Endothelial cell of umbilical vein (primary cell): Measurements from ENCODE around the gene CRB1. TPM values are rescaled to one million over a fixed set of nuclear protein-coding genes. Genes with fewer than 3 reads are reported as not detected.

Source experiments
- BruUV-seq: library from RNA; stranded (reverse); fragments of 400-500 nt; replicated peaks from 2 replicates; lab custom pipeline; 2021; lab: Mats Ljungman, UMichigan
- CTCF ChIA-PET: fragments of 300-600, 350-600 bp; sonication (Branson Sonifier 250); formaldehyde crosslinking; loops from one replicate; lab custom pipeline; 2021; ENCODE audit warnings: antibody characterized with exemption, inconsistent platforms; lab: Charles Lee
- POLR2A ChIA-PET: fragments of 300-600, 350-600 bp; sonication (Branson Sonifier 250); formaldehyde crosslinking; loops from one replicate; lab custom pipeline; 2021; ENCODE audit warnings: antibody characterized with exemption, inconsistent platforms; lab: Charles Lee
- DNase-seq: peaks from one replicate; pipeline ENCODE4 v3.0.0-alpha.2; 2011; ENCODE audit warnings: low read depth, low spot score
- FAIRE-seq: peaks from 2 replicates; lab custom pipeline; 2011; peaks lifted over from hg19 to GRCh38; lab: Jason Lieb, UNC
- H2AFZ ChIP-seq: 2 replicates; pipeline ENCODE4 v1.6.0; 2012; ENCODE audit warnings: low read depth, low read length, control low read depth, inconsistent platforms
- H3K27ac ChIP-seq: 2 replicates; pipeline ENCODE4 v1.5.1; 2011; ENCODE audit warnings: low read depth, mild to moderate bottlenecking, control low read depth, low read length, moderate library complexity; ENCODE audit not compliant: insufficient read depth
- H3K27me3 ChIP-seq, 2 experiments: 2 replicates each; pipeline versions ENCODE4 v1.6.0 to v1.6.1; 2011; ENCODE audit warnings: low read length in 2 of 2, mixed read lengths in 1 of 2; ENCODE audit not compliant: control insufficient read depth in 2 of 2, insufficient read depth in 2 of 2
- H3K36me3 ChIP-seq, 2 experiments: 2 replicates in 1 of 2; 3 replicates in 1 of 2; pipeline ENCODE4 v1.5.1; 2011; ENCODE audit warnings: low read length in 2 of 2, mild to moderate bottlenecking in 1 of 2, moderate library complexity in 1 of 2; ENCODE audit not compliant: control insufficient read depth in 2 of 2, insufficient read depth in 2 of 2; ENCODE audit errors: extremely low read depth in 1 of 2
- H3K4me1 ChIP-seq: 3 replicates; pipeline ENCODE4 v1.5.1; 2011; ENCODE audit warnings: mild to moderate bottlenecking, low read length; ENCODE audit not compliant: control insufficient read depth, insufficient read depth; ENCODE audit errors: extremely low read depth
- H3K4me2 ChIP-seq: 2 replicates; pipeline ENCODE4 v1.6.1; 2011; ENCODE audit warnings: low read length, control low read depth, mixed read lengths; ENCODE audit not compliant: insufficient read depth
- H3K4me3 ChIP-seq, 3 experiments: fragments of 200-600 bp in 1 of 3; sonication (generic), shearing (Covaris generic) in 1 of 3; replicated peaks in 1 of 3; 2 replicates each; pipeline ENCODE4 v1.5.1; 2011 to 2016; ENCODE audit warnings: control low read depth in 3 of 3, low read length in 3 of 3, mild to moderate bottlenecking in 2 of 3, inconsistent platforms in 1 of 3, low read depth in 1 of 3, moderate library complexity in 1 of 3; ENCODE audit not compliant: insufficient read depth in 1 of 3
- H3K79me2 ChIP-seq: 2 replicates; pipeline ENCODE4 v1.6.0; 2012; ENCODE audit warnings: low read length, inconsistent platforms; ENCODE audit not compliant: control insufficient read depth, insufficient read depth
- H3K9ac ChIP-seq: replicated peaks from 2 replicates; pipeline ENCODE3; 2011; ENCODE audit warnings: low read length, control low read depth; ENCODE audit not compliant: insufficient read depth; ENCODE audit errors: extremely low read depth
- H3K9me1 ChIP-seq: replicated peaks from 3 replicates; pipeline ENCODE4 v1.6.0; 2011; ENCODE audit warnings: mild to moderate bottlenecking, low read length; ENCODE audit not compliant: control insufficient read depth, insufficient read depth; ENCODE audit errors: extremely low read depth
- H3K9me3 ChIP-seq: replicated peaks from 2 replicates; pipeline ENCODE4 v1.5.1; 2012; ENCODE audit warnings: low read length, inconsistent platforms; ENCODE audit not compliant: control insufficient read depth, insufficient read depth
- H4K20me1 ChIP-seq: replicated peaks from 2 replicates; pipeline ENCODE3; 2011; ENCODE audit warnings: mild to moderate bottlenecking, low read length; ENCODE audit not compliant: control insufficient read depth, insufficient read depth; ENCODE audit errors: extremely low read depth
- FOS ChIP-seq: IDR thresholded peaks from 2 replicates; pipeline ENCODE4 v1.6.1; 2011; ENCODE audit warnings: mild to moderate bottlenecking, low read length, moderate library complexity, borderline replicate concordance; ENCODE audit not compliant: insufficient read depth
- JUN ChIP-seq: IDR thresholded peaks from 2 replicates; pipeline ENCODE4 v1.6.1; 2011; ENCODE audit warnings: borderline replicate concordance, low read depth; ENCODE audit not compliant: insufficient read length, insufficient read depth
- MYC ChIP-seq: IDR thresholded peaks from one replicate; pipeline ENCODE4 v1.6.1; 2011; ENCODE audit warnings: mild to moderate bottlenecking, low read depth, low read length
- dilution Hi-C: fragments of 300-500 bp; cut with MboI; formaldehyde crosslinking; loops from one replicate; pipeline ENCODE4 v1.15.0; 2019; ENCODE audit warnings: low sequenced_read_pairs; ENCODE audit not compliant: extremely low pct_ligation_motif_present
- intact Hi-C: fragments of 100-400 bp; cut with micrococcal nuclease; formaldehyde crosslinking; loops from one replicate; pipeline ENCODE4 v1.10.0; 2022
- polyA plus RNA-seq, 4 experiments: library from polyadenylated mRNA; depleted of rRNA in 3 of 4; stranded (reverse) in 3 of 4; unstranded in 1 of 4; fragments of >200 nt; gene quantifications; 2 replicates each; pipeline versions ENCODE4 v1.2.1 to v1.2.3, GENCODE V29; 2011 to 2012; ENCODE audit warnings: missing spikeins in 1 of 4
- total RNA-seq: library from RNA; stranded (reverse); gene quantifications from 2 replicates; pipeline ENCODE4 v1.2.3, GENCODE V29; 2021
- TF ChIP-seq, protein P1 (sequence below), 2 donors: IDR thresholded peaks; 1 replicate in 1 of 2; 2 replicates in 1 of 2; pipeline ENCODE4 v1.5.1; 2011; ENCODE audit warnings: low read length in 2 of 2, mild to moderate bottlenecking in 2 of 2, moderate library complexity in 2 of 2, control low read depth in 1 of 2, inconsistent platforms in 1 of 2, low read depth in 1 of 2; ENCODE audit not compliant: insufficient read depth in 1 of 2; ENCODE audit errors: extremely low read depth in 1 of 2
- TF ChIP-seq, protein P2 (sequence below): IDR thresholded peaks from 2 replicates; pipeline ENCODE4 v1.6.1; 2011; ENCODE audit not compliant: insufficient read depth, insufficient read length

CRB1 gene
- total and polyA plus RNA-seq, 2 donors (not counting 3 experiments of a cell fraction or from before 2014, with no cell fraction given), result not detected

DNA sequence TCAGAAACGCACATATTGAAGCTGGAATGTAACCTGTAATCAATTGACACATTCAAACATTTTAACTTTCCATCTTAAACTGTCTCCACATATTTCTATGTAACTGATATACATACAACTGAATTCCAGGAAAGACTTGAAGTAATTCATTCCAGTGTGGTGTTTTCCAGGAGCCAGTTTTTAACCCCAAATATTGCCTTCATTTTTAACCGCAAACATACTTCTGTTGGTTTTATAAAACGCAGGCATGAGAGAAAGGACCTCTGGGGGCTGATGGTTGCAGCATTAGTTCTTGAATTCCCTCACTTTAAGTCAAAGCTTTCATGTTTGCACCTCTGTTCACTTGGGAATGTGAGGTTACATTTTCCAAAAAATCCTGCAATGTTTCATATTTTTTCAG, 204.1 kb downstream of the CRB1 start:
- Histone ChIP-seq H3K4me3 (no peak overlapping the region), H3K27ac (no peak overlapping the region), H4K20me1 (no peaks in the 10 kb centered on the region), H3K27me3 (no peaks in the 10 kb centered on the region), H3K36me3 (no peaks in the 10 kb centered on the region), H3K9me1 (no peaks in the 10 kb centered on the region), H3K4me2 (no peak overlapping the region), H3K9ac (no peak overlapping the region), H3K79me2 (no peaks in the 10 kb centered on the region), H3K4me1 (no peaks in the 10 kb centered on the region), H2AFZ (no peak overlapping the region), H3K9me3 (no peaks in the 10 kb centered on the region)
- FAIRE-seq (no peak), DNase-seq (no peak)
- TF ChIP-seq, protein P1, sequence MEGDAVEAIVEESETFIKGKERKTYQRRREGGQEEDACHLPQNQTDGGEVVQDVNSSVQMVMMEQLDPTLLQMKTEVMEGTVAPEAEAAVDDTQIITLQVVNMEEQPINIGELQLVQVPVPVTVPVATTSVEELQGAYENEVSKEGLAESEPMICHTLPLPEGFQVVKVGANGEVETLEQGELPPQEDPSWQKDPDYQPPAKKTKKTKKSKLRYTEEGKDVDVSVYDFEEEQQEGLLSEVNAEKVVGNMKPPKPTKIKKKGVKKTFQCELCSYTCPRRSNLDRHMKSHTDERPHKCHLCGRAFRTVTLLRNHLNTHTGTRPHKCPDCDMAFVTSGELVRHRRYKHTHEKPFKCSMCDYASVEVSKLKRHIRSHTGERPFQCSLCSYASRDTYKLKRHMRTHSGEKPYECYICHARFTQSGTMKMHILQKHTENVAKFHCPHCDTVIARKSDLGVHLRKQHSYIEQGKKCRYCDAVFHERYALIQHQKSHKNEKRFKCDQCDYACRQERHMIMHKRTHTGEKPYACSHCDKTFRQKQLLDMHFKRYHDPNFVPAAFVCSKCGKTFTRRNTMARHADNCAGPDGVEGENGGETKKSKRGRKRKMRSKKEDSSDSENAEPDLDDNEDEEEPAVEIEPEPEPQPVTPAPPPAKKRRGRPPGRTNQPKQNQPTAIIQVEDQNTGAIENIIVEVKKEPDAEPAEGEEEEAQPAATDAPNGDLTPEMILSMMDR (IDR thresholded peaks at IDR 0.05; ENCODE audit: extremely low read depth in 1 of 2, insufficient read depth in 1 of 2, low read depth in 1 of 2, low read length in 2 of 2), result no peak
- no TSS peak for BruUV-seq
- ChIA-PET POLR2A (no interaction called here), CTCF (interaction anchor here (0.8 kb wide), 1 partner anchor 8 kb away, joined by 5 read pairs; no protein-coding TSS in a partner anchor)
- intact Hi-C loops, result no loop called here
- dilution Hi-C loops, result no loop called here

DNA sequence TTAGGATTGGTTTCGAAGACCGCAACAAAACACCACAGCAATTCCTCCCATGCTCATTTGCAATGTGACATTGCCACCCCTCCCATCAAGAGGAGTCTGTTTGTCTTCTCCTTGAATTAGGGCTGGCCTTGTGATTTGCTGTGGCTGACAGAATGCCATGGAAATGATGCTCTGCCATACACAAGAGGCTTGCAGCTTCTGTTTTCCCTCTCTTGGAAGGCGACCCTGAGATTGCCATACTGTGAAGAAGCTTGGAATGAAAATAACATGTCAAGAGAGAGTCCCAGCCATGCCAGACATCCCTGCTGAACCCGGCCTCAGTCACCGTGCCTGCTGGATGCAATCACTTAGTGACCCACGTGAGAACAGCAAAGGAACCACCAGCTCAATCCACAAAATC, 212.4 kb downstream of the CRB1 start:
- Histone ChIP-seq H3K36me3 (no peaks in the 10 kb centered on the region), H3K9ac (no peak overlapping the region), H3K4me1 (no peaks in the 10 kb centered on the region), H3K9me3 (no peaks in the 10 kb centered on the region), H3K27ac (no peak overlapping the region), H3K9me1 (no peaks in the 10 kb centered on the region), H2AFZ (no peak overlapping the region), H3K4me3 (no peak overlapping the region), H3K4me2 (no peak overlapping the region), H3K79me2 (no peaks in the 10 kb centered on the region), H3K27me3 (no peaks in the 10 kb centered on the region), H4K20me1 (no peaks in the 10 kb centered on the region)
- TF ChIP-seq, protein P1 (IDR thresholded peaks at IDR 0.05; ENCODE audit: extremely low read depth in 1 of 2, insufficient read depth in 1 of 2, low read depth in 1 of 2, low read length in 2 of 2), result no peak
- TF ChIP-seq MYC (no peak), FOS (no peak), JUN (no peak)
- TF ChIP-seq, protein P2, sequence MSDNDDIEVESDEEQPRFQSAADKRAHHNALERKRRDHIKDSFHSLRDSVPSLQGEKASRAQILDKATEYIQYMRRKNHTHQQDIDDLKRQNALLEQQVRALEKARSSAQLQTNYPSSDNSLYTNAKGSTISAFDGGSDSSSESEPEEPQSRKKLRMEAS, result no peak
- DNase-seq, result no peak
- intact Hi-C loops, result no loop called here
- ChIA-PET POLR2A (no interaction called here), CTCF (interaction anchor here (1.2 kb wide), 1 partner anchor 12 kb away, joined by 3 read pairs; no protein-coding TSS in a partner anchor)
- BruUV-seq, result no TSS peak
- dilution Hi-C loops, result no loop called here
- FAIRE-seq, result no peak
